Measurements from ENCODE around the gene TBC1D23. TPM values are rescaled to one million over a fixed set of nuclear protein-coding genes. Genes with fewer than 3 reads are reported as not detected.
A peak's percentile ranks its signal among the peaks of the same experiment; 100 is the strongest.

Gene TBC1D23
- total and polyA plus RNA-seq, 10 donors = 16.1 to 61.4 (median 41.6) TPM

DNA sequence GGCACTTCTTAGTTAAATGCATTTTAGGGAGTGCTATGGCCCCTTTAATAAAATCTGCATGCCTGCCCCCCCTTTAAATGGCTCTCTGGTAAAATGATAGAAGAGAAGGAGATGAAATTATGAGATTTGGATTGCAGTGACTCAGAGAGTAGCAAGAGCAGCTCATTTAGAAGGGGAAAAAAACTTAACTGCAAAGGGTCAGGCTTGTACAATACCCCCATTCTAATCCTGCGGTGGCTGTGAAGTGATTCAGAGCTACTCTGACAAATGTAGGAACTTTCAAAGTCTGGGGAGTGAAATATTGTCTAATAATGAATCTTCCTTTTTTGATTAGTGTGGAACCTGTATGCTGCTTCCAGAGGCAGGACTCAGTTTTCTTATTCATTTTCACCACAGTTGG lies 44.1 kb upstream of the TBC1D23 start:
- DNase-seq = no peak
- H3K4me3 ChIP-seq = no peak overlapping the region
- intact Hi-C loops (cut with DNase I; ENCODE audit: low total_unique reads) = no loop called here
- H3K4me1 ChIP-seq = no peaks in the 10 kb centered on the region
- TF ChIP-seq POLR2AphosphoS5 (IDR thresholded peaks at IDR 0.05) = no peak
- 71 to 98% (median 88%) methylated on average over 1 of the region's 1 CpG for WGBS, 5 donors
- no peaks in the 10 kb centered on the region for H3K36me3 ChIP-seq
- no peak overlapping the region for H3K27ac ChIP-seq
- H3K27me3 ChIP-seq (replicated peaks in 1 of 7) = no peaks in the 10 kb centered on the region
- peaks cover 0 to 20% (median 9%) of the 10 kb centered on the region in 8 donors for H3K9me3 ChIP-seq

DNA sequence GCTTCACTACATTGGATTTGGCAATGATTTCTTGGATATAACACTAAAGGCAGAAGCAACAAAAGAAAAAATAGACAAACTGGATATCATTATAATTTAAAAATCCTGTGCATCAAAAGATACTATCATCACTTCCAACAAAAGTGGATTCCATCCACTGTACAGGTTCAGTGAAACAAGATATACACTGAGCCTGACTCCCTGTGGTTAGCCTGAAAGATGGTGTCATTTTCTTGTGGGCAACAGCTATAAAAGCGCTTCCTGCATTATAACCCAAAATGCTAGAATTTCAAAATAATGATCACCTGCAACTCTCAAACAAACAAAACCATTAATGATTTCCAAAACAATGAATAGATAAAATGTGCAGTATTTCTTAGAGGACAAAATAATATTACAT lies 39.6 kb upstream of the TBC1D23 start:
- 92 to 95% (median 94%) methylated on average over 1 of the region's 1 CpG for WGBS, 5 donors
- H3K36me3 ChIP-seq = no peaks in the 10 kb centered on the region
- no peak overlapping the region for H3K27ac ChIP-seq
- no peaks in the 10 kb centered on the region for H3K4me1 ChIP-seq
- H3K27me3 ChIP-seq (replicated peaks in 1 of 7) = no peaks in the 10 kb centered on the region
- intact Hi-C loops (cut with DNase I; ENCODE audit: low total_unique reads) = no loop called here
- H3K9me3 ChIP-seq = peaks cover 0 to 24% (median 9%) of the 10 kb centered on the region in 8 donors
- H3K4me3 ChIP-seq = no peak overlapping the region
- no peak for DNase-seq
- TF ChIP-seq POLR2AphosphoS5 (IDR thresholded peaks at IDR 0.05) (no peak), POLR2A (IDR thresholded peaks at IDR 0.05) (no peak)
- TF ChIP-seq, protein P1, sequence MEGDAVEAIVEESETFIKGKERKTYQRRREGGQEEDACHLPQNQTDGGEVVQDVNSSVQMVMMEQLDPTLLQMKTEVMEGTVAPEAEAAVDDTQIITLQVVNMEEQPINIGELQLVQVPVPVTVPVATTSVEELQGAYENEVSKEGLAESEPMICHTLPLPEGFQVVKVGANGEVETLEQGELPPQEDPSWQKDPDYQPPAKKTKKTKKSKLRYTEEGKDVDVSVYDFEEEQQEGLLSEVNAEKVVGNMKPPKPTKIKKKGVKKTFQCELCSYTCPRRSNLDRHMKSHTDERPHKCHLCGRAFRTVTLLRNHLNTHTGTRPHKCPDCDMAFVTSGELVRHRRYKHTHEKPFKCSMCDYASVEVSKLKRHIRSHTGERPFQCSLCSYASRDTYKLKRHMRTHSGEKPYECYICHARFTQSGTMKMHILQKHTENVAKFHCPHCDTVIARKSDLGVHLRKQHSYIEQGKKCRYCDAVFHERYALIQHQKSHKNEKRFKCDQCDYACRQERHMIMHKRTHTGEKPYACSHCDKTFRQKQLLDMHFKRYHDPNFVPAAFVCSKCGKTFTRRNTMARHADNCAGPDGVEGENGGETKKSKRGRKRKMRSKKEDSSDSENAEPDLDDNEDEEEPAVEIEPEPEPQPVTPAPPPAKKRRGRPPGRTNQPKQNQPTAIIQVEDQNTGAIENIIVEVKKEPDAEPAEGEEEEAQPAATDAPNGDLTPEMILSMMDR (IDR thresholded peaks at IDR 0.05 in 8 of 11, conservative IDR thresholded peaks at IDR 0.05 in 3 of 11) = no peak

DNA sequence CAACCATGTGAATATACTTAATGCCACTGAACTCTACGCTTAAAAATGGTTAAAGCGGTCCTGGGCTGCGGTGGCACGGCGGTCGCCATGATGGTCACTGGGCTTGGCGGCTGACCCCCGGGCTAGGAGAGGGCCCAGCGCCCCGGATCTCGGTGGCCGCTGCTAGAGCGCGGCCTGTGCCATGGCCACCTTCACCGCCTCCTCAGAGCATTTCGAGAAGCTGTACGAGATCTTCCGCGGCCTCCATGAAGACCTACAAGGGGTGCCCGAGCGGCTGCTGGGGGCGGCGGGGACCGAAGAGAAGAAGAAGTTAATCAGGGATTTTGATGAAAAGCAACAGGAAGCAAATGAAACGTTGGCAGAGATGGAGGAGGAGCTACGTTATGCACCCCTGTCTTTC lies 35.6 kb upstream of the TBC1D23 start:
- intact Hi-C loops (cut with DNase I; ENCODE audit: low total_unique reads) = no loop called here
- 92 to 97% (median 96%) methylated on average over 26 of the region's 26 CpGs for WGBS, 5 donors
- Histone ChIP-seq H3K27ac (peak overlapping the region in 2 of 8 donors; percentile 32 to 50), H3K27me3 (replicated peaks in 1 of 7) (no peaks in the 10 kb centered on the region), H3K9me3 (peaks cover 0 to 16% (median 1%) of the 10 kb centered on the region in 8 donors), H3K36me3 (no peaks in the 10 kb centered on the region), H3K4me1 (no peaks in the 10 kb centered on the region), H3K4me3 (no peak overlapping the region)
- TF ChIP-seq POLR2AphosphoS5 (IDR thresholded peaks at IDR 0.05) (no peak), POLR2A (IDR thresholded peaks at IDR 0.05) (no peak)
- TF ChIP-seq, protein P1 (IDR thresholded peaks at IDR 0.05 in 8 of 11, conservative IDR thresholded peaks at IDR 0.05 in 3 of 11) = no peak
- no peak for DNase-seq

DNA sequence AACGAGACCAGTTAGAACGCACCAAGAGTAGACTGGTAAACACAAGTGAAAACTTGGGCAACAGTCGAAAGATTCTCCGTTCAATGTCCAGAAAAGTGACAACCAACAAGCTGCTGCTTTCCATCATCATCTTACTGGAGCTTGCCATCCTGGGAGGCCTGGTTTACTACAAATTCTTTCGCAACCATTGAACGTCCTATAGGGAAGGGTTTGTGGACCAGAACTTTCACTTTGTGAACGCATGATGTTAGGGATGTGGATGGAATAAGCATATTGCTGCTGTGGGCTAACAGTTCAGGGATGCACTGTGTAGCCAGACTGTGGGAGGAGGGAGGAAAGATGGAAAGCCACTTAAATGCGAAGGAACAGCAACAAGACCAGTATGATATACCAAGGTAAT lies 34.9 kb upstream of the TBC1D23 start:
- no peak for DNase-seq
- WGBS, 5 donors = 88 to 99% (median 93%) methylated on average over 8 of the region's 8 CpGs
- intact Hi-C loops (cut with DNase I; ENCODE audit: low total_unique reads) = no loop called here
- Histone ChIP-seq H3K4me3 (no peak overlapping the region), H3K36me3 (no peaks in the 10 kb centered on the region), H3K9me3 (peaks cover 0 to 10% (median 0%) of the 10 kb centered on the region in 8 donors), H3K27me3 (replicated peaks in 1 of 7) (no peaks in the 10 kb centered on the region), H3K27ac (peak overlapping the region in 7 of 8 donors; percentile 25 to 71 (median 50)), H3K4me1 (no peaks in the 10 kb centered on the region)
- TF ChIP-seq POLR2A (IDR thresholded peaks at IDR 0.05) (no peak), POLR2AphosphoS5 (IDR thresholded peaks at IDR 0.05) (no peak)
- TF ChIP-seq, protein P1 (IDR thresholded peaks at IDR 0.05 in 8 of 11, conservative IDR thresholded peaks at IDR 0.05 in 3 of 11) = no peak
